M059J (cell line): ENCODE data around the gene GRAMD1B. TPM values are rescaled to one million over a fixed set of nuclear protein-coding genes. Genes with fewer than 3 reads are reported as not detected.

Experiments
- DNase-seq: peaks from one replicate; pipeline ENCODE4 v3.0.0-alpha.2; 2012; ENCODE audit warnings: low read depth
- total RNA-seq: library from RNA; depleted of rRNA; stranded (reverse); fragments of >200 nt; shearing (Covaris generic); gene quantifications from 2 replicates; pipeline ENCODE4 v1.2.3, GENCODE V29; 2014

The GRAMD1B gene
- total RNA-seq, 1 experiment from 2014 or later: 41.5 TPM

DNA sequence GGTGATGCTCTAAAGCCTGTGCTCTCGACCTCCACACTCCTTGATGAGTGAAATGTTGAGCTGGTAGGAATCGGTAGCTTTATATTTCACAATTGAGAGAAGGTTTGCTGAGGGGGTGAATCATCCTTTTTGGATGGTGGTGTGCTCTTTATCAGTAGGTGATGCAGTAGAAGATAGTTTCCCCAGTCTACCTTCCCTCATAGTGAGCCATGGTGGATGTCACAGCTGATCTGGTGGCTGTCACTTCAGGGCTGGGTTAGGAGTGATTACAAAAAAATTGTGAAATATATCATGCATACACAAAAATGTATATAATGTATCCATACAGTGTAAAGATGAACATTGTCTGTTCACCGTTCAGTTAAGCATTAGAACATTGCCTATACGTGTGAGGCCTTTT lies 105.3 kb downstream of the GRAMD1B start:
- DNase-seq: peak; percentile 31

DNA sequence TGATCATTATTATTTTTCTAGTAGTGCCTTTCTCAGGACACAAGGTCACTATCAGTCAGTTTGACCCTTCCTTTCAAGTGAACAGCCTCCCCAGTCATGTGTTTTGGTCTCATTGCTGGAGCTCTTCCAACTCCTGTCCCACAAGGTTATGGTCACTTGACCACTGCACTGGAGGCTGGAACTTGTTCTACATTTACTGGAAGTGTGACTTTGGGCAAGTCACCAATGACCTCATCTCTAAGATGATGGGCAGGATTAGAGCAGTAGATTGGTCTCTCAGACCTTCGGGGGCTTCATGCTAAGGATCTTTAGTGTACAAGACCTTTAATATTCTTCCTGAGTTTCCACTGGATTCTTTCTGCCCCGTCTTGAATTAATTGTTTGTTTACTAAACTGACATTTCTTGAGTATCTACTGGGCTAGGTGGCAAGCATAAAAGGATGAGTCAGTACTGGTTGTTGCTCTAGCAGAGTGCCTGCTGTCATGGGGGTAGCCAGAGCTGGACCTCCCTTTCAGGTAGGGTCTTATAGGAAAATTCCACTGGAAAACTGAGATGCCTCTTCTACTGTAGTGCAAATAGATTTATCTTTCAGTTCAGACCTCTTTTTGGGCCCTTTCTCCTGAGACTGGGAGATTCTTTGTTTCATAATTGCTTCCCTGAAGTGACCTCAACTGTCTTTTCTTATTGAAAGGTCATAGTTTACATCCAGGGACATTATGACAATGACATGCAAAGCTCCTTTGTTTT lies 106.8 kb downstream of the GRAMD1B start:
- DNase-seq: peak; percentile 94

DNA sequence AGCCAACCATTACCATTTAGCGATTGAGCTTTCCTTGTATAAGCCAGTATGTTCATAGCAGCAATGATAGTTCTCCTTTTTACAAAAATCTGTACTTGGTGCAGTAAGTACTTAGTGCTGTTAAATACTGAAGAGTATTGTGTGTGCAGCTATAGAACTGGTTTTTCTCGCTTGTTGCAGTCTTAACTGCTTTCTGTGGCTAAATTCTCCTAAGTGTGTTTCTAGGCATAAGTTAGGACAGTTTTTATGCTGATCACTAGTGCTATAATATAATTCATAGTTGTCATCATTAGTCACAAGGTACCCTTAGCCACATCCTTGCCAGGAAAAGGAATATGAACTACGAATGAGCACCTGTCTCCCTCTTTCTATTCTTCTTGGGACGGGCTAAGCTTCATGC lies 107.7 kb downstream of the GRAMD1B start:
- DNase-seq: no peak

DNA sequence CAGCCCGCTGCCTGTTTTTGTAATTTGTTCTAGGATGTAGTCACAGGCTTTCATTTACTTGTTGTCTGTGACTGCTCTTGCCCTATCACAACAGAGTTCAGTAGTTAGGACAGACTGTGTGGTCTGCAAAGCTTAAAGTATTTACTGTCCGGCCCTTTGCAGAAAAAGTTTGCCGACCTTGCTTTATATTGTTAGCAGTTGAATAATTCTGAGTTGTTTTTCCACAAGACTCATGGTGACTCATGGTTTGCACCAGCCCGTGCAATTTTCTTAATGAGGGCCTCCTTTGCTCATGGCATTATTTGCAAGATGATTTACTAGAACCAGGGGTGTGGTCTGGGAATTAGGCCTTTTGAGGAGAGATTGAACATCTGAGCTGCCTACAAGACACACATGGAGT lies 113.7 kb downstream of the GRAMD1B start:
- peak; percentile 94 for DNase-seq

DNA sequence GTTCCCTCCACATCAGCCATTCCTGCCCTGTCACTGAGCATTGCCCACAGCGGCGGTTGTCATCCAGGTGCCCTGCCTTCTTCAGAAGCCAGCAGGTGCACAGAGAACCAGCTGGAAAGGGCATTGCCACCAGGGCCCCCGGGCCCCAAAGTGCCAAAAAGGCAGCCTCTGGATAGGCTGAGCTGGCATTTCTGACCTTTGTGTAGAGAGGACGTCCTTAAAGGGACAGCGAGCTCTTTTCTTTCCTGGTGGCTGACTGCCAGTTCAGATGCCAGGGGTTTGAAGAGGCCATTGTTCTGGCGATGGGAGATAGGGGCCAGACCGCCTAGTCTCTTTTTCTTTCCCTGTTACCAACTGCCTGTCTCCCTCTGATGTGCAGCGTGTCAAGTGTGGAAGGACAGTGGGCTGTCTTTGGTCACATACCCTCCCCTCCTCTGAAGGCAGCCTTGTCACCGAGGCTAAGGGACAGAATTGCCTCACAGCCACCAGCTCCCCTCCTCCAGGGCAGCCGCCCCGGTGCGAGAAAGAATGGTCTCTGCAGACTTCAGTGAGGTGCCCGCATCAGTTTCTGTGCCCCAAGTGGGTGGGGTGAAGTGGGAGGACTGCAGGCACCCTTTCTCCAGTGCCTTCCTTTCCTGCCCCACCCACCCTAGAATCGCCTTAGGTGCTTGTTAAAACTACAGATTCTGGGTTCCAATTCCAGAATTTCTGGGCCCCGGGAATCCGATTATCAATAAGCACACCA lies 114.7 kb downstream of the GRAMD1B start:
- DNase-seq: no peak

DNA sequence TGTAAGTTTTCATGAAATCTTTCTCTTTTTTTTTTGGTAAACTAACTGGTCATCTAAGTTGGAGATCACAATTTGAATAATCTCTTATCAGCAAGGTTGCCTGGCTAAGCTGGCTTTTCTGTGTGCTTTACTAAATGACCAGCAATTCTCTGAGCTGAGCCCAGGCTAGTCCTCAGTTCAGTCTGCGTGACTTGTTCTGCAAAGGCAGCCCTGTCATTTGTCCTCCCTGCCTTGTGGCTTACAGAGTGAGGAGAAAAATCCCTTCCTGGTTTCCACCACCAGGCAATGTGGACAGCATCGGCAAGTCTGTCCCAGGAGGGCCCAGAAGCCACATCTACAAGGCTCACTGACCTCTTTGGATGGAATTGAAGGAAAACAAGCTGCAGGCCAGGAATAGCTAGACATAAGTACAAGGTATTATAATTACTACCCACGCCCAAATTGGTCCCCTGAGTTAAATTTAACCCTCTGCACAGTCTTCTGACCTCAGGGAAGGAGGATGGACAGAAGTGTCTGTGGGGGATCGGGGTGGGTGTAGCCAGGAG lies 115.7 kb downstream of the GRAMD1B start:
- DNase-seq: no peak

DNA sequence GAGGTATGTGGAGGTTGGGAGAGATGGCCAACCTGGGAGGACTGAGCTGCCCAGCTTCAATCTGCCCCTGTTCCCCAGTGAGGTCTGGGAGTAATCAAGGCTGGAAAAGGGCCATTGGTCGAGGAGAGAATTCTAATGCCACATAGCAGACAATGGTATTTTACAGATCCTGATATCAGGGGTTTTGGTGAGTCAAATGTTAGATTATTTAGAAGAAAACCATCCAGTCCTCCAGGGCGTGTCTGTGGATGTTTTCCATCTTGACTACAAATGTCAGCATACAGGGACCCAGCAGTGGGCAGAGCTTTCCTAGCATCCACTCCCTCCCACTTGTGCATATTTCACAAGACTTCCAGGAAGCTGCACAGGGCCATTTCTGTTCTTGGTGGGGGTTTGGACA lies 116.4 kb downstream of the GRAMD1B start:
- peak; percentile 77 for DNase-seq

DNA sequence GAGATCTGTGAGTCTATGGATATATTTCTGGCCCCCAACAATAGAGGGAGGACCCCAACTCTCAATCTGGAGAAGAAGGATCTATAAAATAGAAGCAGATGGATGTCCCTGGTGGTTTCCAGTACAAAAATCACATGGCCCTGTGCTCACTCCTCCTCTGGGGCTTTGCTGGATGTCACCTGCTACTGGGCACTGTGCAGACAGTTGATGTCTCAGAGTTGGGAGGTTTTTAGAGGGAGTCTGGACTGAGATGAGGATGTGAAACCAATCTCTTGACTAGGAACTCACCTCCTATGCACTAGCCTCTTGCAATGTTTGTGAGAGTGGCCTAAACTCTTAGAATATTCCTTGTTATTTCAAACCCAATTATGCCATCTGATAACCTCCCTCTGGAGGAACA lies 117.1 kb downstream of the GRAMD1B start:
- no peak for DNase-seq

DNA sequence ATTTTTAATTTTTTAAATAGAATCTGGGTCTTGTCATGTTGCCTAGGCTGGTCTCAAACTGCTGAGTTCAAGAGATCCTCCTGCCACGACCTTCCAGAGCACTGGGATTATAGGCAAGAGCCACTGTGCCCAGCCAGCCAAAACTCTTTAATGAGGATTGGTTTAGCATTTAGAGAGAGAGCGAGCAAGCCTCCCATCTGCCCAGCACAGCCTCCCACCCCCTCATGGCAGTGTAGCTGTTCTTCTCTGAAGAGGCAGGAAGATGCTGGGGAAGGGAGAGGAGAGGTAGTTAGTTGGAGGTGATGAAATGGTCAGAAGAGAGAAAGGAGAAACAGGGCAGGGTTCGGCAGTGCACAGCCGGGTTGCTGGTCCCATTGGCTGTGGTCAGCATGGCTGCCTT lies 118.7 kb downstream of the GRAMD1B start:
- DNase-seq: no peak

DNA sequence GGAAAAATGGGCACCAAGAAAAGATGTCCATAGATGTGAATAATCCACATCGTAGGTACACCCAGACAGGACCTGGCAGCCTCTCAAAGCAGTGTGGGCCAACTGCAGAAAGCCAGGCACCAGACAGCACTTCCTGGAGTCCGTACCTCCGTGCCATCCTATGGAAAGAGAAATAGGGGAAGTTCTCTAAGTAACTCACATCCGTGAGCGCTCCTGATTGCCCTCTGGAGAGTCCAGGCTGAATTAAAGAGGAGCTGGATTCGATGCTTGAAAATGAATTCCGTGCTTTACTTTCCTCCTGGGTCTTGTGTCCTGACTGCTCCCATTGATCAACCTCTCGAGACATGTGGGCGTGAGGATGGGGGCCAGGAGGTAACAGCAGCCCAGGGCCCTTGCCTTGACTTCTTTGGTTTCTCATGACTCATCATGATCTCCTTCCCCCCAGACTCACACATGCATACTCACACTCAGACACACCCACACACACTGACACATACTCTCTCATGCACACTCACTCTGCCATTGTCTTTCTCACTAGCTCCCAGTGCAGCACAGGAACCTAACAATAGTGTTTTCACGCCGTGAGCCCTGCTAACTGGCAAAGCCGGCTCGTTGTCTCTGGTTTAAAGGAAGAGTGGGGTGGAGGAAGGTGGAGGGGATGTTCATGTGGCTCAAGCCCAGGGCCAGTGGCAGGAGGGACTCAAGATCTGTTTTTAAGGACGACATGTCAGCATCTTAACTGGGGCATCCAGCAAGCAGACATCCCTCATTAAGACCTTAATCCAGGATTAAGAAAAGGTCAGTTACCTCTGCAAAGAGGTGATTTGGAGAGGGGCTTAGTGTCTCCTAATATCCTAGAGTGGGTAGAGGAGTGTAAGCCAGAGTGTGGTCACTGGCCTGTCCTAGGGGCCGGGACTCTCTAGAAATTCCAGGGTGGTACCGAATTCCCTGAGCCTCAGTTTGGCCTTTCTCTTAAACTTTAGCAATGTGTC lies 120.2 kb downstream of the GRAMD1B start:
- DNase-seq: no peak

DNA sequence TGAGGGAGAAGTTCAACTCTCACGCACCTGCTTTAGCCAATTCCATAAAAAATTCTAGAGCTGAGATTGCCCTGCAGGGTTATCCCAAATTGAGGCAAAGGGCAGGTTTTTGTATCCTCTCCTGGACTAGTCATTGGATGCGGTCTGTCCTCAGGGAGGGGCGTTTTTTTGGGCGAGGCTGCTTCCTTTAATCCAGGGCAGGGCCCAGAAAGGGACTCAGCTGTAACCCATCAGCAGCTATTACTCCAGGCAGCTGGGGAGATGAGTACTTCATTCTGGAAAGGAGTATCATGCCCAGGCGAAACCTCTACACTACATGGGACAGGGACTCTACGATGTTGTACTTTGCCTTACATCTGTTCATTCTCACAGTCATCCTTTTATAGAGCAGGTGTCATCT lies 121.0 kb downstream of the GRAMD1B start:
- no peak for DNase-seq

DNA sequence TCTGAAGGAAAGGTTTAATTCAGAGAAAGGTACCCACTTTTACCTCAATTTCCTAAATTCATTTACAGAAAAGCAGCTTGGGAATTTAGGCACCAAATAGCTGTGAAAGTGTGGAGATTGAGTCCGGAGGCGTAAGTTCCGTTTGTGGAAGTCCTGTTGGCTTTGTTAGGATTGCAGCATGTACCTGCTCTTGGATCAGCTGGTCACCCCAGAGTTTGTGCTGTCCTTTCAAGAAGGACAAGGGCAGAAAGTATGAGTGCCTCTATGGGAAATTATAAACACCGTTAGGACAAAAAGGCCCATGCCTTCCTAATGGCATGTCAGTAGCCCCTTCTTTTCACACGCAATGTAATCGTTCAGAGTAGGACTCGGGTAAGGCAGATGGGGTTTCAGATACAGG lies 126.6 kb downstream of the GRAMD1B start:
- no peak for DNase-seq

DNA sequence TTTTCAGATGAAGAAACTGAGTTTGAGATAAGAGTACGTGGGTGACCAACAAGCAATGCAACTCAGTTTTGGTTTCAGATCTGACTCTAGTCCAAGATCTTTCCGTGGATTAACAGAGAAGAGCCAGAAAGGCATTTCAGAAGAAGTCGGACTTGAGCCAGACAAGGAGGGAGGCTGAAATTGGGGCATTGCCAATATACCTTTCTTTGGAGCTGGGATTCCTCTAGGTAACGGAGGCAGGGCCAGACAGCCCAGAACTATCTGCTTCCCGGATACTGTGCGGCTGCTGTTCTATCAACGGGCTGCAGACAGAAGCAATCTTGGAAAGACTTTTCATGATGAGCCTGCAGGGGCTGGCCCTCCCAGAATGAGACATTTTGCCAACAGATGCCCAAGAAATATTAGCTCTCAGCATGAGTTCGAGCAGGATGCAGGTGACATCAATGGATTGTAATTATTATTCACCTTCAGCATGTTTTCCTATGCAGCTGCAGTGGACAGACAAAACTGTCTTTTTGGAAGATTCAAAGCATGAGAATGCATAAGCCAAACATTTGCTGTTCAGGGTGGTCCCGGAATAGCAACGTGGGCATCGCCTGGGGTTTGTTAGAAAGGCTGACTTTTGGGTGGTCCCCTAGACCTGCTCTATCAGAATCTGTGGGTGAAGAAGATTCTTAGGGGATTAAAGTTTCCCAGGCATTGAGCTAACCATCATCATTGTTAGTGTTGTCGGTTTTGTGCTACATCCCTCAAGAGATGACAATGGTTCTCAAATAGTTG lies 128.7 kb downstream of the GRAMD1B start:
- no peak for DNase-seq

DNA sequence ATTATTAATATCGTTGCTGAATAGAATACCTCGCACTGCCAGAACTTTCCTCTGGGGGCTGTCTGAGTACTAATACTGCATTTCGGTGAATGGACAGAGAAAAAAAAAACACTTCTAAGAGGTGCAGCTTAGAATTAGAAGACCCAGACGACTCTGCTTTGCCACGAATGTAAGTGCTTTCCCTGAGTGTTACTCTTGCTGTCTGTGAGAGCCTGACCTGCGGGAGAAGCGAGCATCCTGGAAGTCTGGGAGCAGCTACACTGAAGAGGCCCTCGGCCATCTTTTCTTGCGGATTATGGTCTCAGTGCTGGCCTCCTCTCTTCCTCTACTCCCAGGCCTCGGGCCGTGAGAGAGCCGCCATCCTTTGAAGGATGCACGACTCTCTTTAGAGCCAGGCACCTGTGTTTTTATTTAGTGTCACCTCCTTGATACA lies 129.5 kb downstream of the GRAMD1B start:
- DNase-seq: no peak

DNA sequence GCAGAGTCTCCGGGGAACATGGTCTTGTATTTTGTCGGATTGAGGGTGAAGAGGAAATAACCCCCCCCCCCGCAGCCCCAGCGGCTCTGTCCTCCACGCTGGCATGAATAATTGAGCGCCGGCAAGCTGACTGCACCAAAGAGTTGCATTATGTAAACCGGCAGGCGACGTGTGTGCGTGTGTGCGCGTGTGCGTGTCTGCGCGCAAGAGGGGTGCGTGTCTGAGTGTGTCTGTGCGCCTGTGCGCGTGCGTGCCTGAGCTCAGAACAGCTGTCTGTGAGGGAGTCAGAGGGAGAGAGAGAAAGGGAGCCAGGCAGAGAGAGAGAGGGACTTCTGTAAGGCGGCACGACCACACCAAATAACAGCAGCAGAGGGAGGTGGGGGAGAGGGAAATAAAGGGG lies 129.9 kb downstream of the GRAMD1B start:
- no peak for DNase-seq

DNA sequence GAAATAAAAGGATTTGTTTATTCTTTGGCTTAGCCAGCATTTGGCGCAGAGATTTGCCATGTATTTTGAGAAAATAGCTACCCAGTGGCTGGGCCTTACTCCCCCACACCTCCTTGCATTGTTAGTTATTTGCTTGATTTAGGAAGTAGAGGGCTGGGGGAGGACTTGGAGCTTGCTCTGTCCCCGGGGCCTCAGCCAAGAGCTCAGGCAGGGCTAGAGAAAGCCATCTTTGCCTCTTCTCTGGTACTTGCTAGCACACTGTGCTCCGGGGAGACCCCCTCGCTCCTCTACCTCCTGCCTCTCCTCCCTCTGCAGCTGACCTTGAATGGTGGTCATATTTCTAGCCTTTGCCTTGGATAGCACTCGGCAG lies 131.3 kb downstream of the GRAMD1B start:
- no peak for DNase-seq

DNA sequence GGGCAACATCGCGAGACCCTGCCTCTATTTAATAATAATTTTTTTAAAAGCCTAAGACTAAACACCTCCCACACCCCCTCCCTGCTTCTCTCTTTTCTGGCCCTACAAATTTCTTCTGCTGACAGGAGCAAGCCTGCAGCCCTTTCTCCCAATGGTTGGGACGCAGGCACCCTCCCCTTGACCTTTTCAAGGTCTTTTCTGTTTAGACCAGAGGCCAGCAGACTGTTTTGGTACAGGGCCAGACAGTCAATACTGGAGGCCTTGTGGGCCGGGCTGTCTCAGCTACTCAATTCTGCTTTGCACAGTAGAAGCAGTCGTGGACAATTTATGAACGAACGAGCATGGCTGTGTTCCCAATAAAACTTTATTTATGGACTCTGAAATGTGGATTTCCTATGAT lies 132.1 kb downstream of the GRAMD1B start:
- no peak for DNase-seq

DNA sequence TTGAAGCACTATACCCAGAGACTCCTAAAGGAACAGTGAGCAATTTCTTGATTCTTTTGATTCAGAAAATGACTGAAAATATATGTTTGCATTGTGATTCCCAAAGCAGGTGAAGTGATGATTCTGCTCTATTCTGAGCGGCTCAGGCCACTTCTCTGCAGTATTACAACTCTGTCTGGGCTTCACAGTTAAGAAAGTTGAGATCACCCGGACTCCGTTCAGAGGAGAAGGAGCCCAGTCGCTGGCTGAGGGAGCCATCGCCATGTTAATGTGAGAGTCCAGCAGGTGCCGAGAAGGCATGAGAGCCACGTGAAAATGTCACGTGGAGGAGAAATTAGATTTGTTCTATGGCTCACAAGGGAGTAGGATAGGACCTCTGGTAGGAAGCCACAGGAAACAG lies 132.8 kb downstream of the GRAMD1B start:
- no peak for DNase-seq

DNA sequence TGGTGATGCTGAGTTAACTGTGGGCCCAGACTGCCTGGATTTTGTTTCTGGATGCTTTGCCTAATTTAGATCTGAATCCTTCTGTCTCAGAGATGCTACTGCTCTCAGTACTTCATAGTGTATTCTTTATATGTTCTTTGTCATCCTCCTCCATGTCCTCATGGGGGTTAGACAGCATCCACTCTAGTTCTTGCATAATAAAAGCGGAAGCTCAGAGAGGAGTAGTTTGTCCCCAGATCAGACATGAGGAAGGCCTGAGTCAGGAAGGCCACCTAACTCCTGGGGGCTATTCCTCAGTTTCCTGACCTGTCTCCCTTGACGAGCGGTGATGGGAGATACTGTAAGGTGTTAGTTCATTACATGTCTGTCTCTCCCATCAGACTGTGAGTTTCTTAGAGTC lies 134.2 kb downstream of the GRAMD1B start:
- no peak for DNase-seq

DNA sequence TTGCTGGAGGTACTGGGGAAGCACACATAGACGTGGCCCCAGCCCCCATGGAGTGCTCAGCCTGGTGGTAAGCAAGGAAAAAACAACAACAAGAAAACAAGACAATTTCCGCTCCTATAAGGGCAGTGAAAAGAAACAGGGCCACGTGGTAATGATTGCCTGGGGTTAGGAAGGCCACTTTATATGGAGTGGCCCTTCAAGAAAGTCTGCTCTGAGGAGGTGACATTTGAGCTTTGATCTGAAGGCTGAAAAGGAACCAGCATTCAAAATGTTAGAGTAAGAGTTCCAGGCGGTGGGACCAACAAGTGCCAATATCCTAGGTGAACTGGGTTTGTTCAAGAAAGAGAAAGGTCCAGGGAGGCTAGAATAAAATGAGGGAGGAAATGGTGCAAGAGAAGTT lies 136.8 kb downstream of the GRAMD1B start:
- no peak for DNase-seq

DNA sequence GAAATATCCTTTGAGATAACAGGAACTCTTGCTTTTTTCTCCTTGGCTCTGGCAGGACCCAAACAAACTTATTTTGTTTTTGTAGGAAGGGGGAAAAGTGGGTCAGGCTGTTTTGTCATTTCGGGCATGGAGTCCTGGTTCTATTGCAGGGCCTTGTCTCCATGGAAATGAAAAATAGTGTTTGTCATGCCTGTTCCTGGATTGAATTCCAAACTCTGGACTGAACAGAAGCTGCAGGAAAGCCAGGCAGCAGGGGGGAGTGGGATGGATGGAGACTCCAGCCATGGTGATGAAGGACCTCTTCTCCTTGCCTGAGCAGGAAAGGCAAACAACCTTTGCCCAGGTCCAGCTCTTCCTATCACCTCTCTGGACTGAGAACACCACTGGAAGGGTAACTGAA lies 137.4 kb downstream of the GRAMD1B start:
- DNase-seq: no peak
